ENCODE measurements around the gene ENPP4.
"Not testable (repeated sequence)": the region's sequence is repeated elsewhere in the genome, so short reads cannot be mapped to it uniquely, and the experiment has no call there.

ENPP4 gene

DNA sequence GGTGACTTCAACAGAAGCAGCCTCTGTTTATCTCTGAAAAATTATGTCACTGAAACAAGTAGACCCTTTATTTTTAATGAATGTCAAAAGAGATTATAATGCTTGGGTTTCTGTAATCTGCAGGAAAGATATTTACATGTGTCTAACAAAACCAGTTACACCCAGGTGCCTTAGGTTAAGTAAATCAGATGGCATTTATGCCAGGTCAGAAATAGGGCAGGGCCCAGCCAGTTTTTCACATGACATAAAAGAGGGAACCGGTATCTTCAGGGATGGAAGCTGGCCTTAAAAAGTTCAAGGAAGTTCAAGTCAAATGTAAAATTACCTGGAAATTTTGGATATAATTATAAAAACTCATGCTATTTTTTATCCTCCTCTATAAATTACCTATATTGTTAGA is 14.2 kb upstream of the ENPP4 start:
- H3K9me3 Mint-ChIP-seq (ENCODE audit: low read depth), result peaks cover 2% of the 10 kb centered on the region
- H3K4me1 Mint-ChIP-seq (ENCODE audit: low read depth), result peaks cover 20% of the 10 kb centered on the region
- no peak overlapping the region for H3K27ac Mint-ChIP-seq
- no peak overlapping the region for H3K4me3 Mint-ChIP-seq
- peaks cover 54% of the 10 kb centered on the region for H3K36me3 Mint-ChIP-seq
- H3K27me3 Mint-ChIP-seq, result no peaks in the 10 kb centered on the region

DNA sequence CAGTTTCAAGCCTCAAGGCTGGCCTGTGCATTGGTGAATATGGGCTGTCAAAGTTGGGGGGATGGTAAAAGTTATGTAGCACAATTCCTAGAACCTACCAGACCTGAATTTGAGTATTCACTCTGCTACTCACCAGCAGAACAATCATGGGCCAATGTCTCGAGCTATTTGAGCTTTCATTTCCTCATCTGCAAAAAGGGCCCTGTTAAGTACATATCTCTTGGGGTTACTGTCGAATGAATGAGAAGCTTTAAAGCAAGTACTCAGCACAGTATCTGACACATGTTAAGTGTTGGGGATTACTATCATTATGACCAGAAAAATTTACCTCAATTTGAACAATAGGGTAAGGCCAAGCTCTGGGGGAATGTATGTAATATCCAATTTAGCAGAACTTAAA is 13.5 kb upstream of the ENPP4 start:
- no peaks in the 10 kb centered on the region for H3K27me3 Mint-ChIP-seq
- H3K4me1 Mint-ChIP-seq (ENCODE audit: low read depth), result peaks cover 22% of the 10 kb centered on the region
- peaks cover 5% of the 10 kb centered on the region for H3K9me3 Mint-ChIP-seq (ENCODE audit: low read depth)
- no peak overlapping the region for H3K4me3 Mint-ChIP-seq
- H3K27ac Mint-ChIP-seq, result no peak overlapping the region
- H3K36me3 Mint-ChIP-seq, result peaks cover 54% of the 10 kb centered on the region

DNA sequence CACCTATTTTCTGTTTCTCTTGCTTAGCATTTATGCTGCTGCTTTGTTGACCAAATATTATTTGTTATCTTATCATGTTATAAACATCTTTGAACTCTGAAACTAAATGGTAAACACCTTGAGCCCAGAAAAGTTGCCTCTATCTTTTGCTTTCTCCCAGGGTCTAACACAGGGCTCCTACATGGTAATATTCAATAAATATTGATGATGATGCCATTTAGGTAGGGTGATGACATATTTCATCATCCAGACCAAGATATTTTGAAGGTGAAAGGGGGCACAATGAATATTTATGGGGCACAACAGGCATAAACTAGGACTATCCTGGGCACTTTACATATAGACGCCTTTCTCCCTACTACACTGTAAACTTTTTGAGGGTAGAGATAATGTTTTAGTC is 11.6 kb upstream of the ENPP4 start:
- Mint-ChIP-seq H3K27me3 (no peaks in the 10 kb centered on the region), H3K4me1 (ENCODE audit: low read depth) (peaks cover 28% of the 10 kb centered on the region), H3K36me3 (peaks cover 56% of the 10 kb centered on the region), H3K27ac (no peak overlapping the region), H3K9me3 (ENCODE audit: low read depth) (peaks cover 5% of the 10 kb centered on the region), H3K4me3 (no peak overlapping the region)

DNA sequence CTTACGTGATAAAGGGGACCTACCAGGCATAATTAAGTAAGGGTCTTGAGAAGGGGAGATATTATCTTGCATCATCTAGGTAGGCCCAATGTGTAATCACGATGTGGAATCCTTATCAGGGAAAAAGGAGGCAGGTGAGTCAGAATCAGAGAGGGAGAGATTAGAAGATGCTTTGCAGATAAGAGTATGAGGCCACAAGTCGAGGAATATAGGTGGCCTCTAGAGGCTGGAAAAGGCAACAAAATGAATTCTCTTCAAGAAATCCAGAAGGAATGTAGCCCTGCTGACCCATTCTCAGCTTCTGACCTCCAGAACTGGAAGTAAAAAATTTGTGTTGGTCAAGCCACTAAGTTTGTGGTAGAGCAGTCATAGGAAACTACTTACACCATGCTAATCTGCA is 11.0 kb upstream of the ENPP4 start:
- peaks cover 28% of the 10 kb centered on the region for H3K4me1 Mint-ChIP-seq (ENCODE audit: low read depth)
- H3K27ac Mint-ChIP-seq, result no peak overlapping the region
- H3K9me3 Mint-ChIP-seq (ENCODE audit: low read depth), result peaks cover 5% of the 10 kb centered on the region
- H3K27me3 Mint-ChIP-seq, result no peaks in the 10 kb centered on the region
- H3K36me3 Mint-ChIP-seq, result peaks cover 57% of the 10 kb centered on the region
- no peak overlapping the region for H3K4me3 Mint-ChIP-seq

DNA sequence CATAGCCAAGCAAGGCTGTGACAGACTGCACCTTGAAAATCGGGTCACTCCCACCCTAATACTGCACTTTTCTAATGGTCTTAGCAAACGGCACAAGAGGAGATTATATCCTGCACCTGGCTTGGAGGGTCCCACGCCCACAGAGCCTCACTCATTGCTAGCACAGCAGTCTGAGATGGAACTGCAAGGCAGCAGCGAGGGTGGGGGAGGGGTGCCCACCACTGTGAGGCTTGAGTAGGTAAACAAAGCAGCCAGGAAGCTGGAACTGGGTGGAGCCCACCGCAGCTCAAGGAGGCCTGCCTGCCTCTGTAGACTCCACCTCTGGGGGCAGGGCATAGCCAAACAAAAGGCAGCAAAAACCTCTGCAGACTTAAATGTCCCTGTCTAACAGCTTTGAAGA is 10.1 kb upstream of the ENPP4 start:
- not testable (repeated sequence) for H3K27me3 Mint-ChIP-seq; H3K27ac Mint-ChIP-seq; H3K9me3 Mint-ChIP-seq (ENCODE audit: low read depth)
- Mint-ChIP-seq H3K36me3 (peaks cover 51% of the 10 kb centered on the region), H3K4me3 (peak overlapping the region; percentile 4), H3K4me1 (ENCODE audit: low read depth) (peaks cover 28% of the 10 kb centered on the region)

DNA sequence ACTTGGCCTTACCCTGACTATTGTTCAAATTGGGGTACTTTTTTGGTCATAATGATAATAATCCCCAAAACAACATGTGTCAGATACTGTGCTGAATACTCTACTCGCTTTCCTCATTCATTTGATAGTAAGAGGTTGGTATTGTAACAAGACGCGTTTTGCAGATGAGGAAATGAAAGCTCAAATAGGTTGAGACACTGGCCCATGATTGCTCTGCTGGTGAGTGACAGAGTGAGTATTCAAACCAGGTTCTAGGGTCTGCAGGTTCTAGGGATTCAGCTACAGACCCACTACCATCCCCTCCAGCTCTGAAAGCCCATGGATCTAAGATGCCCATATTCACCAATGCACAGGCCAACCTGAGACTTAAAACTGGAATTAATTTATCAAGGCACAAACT is 1.3 kb upstream of the ENPP4 start:
- no peaks in the 10 kb centered on the region for H3K9me3 Mint-ChIP-seq (ENCODE audit: low read depth)
- H3K4me1 Mint-ChIP-seq (ENCODE audit: low read depth), result peaks cover 34% of the 10 kb centered on the region
- peak overlapping the region; percentile 96 for H3K4me3 Mint-ChIP-seq
- H3K27ac Mint-ChIP-seq, result no peak overlapping the region
- no peaks in the 10 kb centered on the region for H3K27me3 Mint-ChIP-seq
- H3K36me3 Mint-ChIP-seq, result no peaks in the 10 kb centered on the region

DNA sequence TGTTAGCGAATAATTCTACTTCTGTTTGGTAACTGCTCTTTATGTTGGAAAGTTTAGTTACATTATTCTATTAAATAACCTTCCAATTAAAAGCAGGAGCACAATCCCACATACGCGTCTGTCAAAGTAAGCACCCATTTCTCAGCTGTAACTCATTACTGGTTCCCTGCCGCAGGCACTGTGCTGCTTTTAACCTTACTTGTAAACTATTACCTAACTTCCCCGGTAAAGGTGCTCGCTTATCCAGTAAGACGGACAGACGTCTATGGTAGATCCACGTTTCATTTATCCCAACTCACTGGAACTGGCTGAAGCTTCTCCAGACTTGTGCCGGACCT is 529 bp upstream of the ENPP4 start:
- Mint-ChIP-seq H3K4me1 (ENCODE audit: low read depth) (peaks cover 42% of the 10 kb centered on the region), H3K9me3 (ENCODE audit: low read depth) (no peaks in the 10 kb centered on the region), H3K27ac (peak overlapping the region; percentile 85), H3K36me3 (peaks cover 1% of the 10 kb centered on the region), H3K4me3 (peak overlapping the region; percentile 96), H3K27me3 (no peaks in the 10 kb centered on the region)

DNA sequence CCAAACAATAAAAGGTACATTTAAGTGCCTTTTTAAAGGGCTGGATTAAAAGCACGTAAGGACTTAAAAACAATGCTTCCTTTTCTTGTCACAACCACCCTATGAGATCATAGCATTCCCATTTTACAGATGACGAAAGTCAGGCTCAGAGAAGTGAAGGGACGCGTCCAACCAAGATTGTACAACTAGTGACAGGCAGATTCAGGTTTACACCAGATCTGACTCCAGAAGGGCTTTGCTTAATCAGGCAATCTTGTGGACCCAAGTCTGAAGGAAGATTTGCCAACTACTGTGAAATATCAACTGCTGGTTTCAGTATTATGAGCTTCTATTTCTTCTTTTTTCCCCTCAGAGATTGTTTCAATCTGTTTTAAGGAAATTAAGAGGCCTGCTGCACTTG is 877 bp downstream of the ENPP4 start:
- Mint-ChIP-seq H3K27me3 (no peaks in the 10 kb centered on the region), H3K36me3 (peaks cover 2% of the 10 kb centered on the region), H3K4me1 (ENCODE audit: low read depth) (peaks cover 47% of the 10 kb centered on the region), H3K27ac (no peak overlapping the region), H3K9me3 (ENCODE audit: low read depth) (no peaks in the 10 kb centered on the region), H3K4me3 (peak overlapping the region; percentile 96)

DNA sequence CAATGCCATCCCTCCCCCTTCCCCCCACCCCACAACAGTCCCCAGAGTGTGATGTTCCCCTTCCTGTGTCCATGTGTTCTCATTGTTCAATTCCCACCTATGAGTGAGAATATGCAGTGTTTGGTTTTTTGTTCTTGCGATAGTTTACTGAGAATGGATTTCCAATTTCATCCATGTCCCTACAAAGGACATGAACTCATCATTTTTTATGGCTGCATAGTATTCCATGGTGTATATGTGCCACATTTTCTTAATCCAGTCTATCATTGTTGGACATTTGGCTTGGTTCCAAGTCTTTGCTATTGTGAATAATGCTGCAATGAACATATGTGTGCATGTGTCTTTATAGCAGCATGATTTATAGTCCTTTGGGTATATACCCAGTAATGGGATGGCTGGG is 1.5 kb downstream of the ENPP4 start:
- H3K27ac Mint-ChIP-seq, H3K4me3 Mint-ChIP-seq: not testable (repeated sequence)

DNA sequence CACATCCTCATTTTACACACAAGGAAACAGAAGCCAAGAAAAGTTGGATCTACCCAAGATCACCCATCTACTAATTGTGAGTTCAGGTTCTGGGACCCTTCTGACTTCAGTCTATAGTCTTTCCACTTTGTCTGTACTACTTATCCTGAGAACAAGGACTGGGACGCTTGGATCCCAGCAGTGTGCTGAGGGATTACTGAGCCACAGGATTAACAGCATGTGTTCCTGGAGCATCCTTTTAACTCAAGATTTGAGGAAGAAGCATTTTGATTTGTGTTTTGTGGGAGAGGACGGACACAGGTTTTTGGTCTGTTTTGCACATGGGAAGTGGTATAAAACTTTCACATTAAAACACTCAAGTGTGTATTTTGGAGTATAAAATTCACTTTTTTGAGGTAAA is 4.4 kb downstream of the ENPP4 start:
- no peaks in the 10 kb centered on the region for H3K9me3 Mint-ChIP-seq (ENCODE audit: low read depth)
- peaks cover 43% of the 10 kb centered on the region for H3K4me1 Mint-ChIP-seq (ENCODE audit: low read depth)
- H3K27me3 Mint-ChIP-seq, result no peaks in the 10 kb centered on the region
- peaks cover 2% of the 10 kb centered on the region for H3K36me3 Mint-ChIP-seq
- no peak overlapping the region for H3K4me3 Mint-ChIP-seq
- no peak overlapping the region for H3K27ac Mint-ChIP-seq

More for the DNA sequence above, 1.5 kb downstream of the ENPP4 start:
- not testable (repeated sequence) for H3K9me3 Mint-ChIP-seq (ENCODE audit: low read depth); H3K36me3 Mint-ChIP-seq; H3K27me3 Mint-ChIP-seq
- peaks cover 49% of the 10 kb centered on the region for H3K4me1 Mint-ChIP-seq (ENCODE audit: low read depth)

DNA sequence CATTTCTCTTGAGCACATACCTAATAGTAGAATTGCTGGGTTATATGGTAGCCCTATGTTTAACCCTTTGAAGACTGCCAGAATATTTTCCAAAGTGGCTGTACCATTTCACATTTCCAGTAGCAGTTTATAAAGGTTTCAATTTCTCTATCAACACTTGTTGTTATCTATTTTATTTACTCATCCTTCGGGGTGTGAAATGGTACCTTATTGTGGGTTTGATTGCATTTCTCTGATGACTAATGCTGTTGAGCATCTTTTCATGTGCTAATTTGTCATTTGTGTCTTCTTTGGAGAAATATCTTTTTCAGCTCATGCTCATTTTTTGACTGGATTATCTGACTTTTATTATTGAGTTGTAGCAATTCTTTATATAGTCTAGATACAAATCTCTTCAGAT is 5.4 kb downstream of the ENPP4 start:
- H3K27ac Mint-ChIP-seq, result no peak overlapping the region
- H3K4me3 Mint-ChIP-seq, result no peak overlapping the region
- H3K27me3 Mint-ChIP-seq, result no peaks in the 10 kb centered on the region
- H3K36me3 Mint-ChIP-seq, result peaks cover 2% of the 10 kb centered on the region
- no peaks in the 10 kb centered on the region for H3K9me3 Mint-ChIP-seq (ENCODE audit: low read depth)
- H3K4me1 Mint-ChIP-seq (ENCODE audit: low read depth), result peaks cover 39% of the 10 kb centered on the region

DNA sequence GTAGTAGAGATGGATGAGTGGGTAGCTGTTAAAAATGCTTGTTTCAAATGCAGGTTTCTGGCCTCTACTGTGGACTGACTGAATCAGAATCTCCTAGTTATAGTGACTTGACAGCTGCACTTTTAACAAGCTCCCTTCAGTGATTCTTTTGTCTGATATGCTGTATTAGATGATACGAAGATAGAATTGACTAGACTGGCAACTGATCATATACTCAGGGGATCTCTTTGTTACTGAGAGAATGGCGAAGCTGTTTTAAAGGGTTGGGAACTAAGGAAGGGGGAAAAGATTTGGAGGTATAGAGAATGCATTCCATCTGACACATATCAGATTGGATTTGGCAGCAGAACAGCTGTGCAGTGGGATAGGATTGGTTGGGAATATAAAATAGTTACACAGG is 7.0 kb downstream of the ENPP4 start:
- Mint-ChIP-seq H3K27ac (no peak overlapping the region), H3K36me3 (peaks cover 2% of the 10 kb centered on the region), H3K4me3 (no peak overlapping the region), H3K9me3 (ENCODE audit: low read depth) (no peaks in the 10 kb centered on the region), H3K4me1 (ENCODE audit: low read depth) (peaks cover 37% of the 10 kb centered on the region), H3K27me3 (no peaks in the 10 kb centered on the region)

DNA sequence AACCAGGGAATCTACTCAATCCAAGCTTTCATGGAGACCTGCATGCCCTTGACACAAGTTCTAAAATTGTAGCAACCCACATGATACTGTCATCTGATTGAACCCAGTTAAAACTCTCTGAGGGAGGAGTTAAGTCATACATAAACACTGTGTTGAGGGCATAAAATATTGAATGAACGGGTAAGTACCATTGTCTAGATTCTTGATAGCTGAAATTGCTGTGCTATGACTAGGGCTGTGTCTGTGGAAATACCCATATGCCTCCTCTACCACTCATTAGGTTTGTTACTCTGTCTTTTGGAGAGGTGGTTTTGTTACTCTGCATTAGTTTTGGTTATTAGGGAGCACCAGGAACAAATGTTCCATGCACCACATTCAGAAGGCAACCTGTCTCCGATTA is 7.6 kb downstream of the ENPP4 start:
- H3K4me1 Mint-ChIP-seq (ENCODE audit: low read depth), result peaks cover 35% of the 10 kb centered on the region
- H3K9me3 Mint-ChIP-seq (ENCODE audit: low read depth), result no peaks in the 10 kb centered on the region
- H3K27me3 Mint-ChIP-seq, result no peaks in the 10 kb centered on the region
- peaks cover 2% of the 10 kb centered on the region for H3K36me3 Mint-ChIP-seq
- H3K4me3 Mint-ChIP-seq, result no peak overlapping the region
- H3K27ac Mint-ChIP-seq, result no peak overlapping the region

DNA sequence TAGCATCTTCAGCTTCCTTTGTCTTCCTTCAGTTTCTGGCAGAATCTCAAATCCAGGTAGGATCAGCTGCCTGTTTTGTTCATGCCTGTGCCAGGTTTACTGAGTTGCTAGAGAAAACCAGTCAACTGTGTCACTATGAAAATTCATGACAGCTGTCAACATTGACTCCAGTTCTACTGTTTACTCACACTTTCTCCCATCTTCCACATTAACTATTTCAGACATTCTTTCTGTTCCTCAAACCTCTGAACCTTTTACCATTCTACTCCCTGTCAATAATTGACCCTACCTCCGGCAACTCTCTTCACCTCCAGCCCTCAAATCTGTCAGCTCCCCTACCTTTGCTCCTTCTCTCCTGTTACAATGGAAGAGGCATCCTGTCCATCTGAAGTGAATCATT is 8.5 kb downstream of the ENPP4 start:
- Mint-ChIP-seq H3K4me1 (ENCODE audit: low read depth) (peaks cover 32% of the 10 kb centered on the region), H3K9me3 (ENCODE audit: low read depth) (no peaks in the 10 kb centered on the region), H3K27me3 (no peaks in the 10 kb centered on the region)

DNA sequence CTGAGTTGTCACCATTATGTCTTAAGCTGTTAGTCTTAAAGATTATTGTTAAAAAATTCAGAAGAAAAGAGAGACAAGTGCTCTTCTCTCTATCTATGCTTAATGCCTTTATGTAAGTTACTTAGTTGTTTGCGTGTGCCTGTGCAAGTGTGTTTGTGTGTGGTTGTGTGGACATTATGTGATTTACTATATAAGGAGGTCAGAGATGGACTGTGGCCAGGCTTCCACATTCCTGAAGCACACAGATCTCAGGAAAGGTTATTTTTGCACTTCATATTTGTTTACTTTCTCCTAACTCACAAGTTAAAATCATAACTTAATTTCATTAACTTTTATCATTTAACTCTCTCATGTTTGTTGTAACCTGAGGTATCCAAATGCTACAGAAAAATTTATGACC is 14.5 kb downstream of the ENPP4 start:
- Mint-ChIP-seq H3K36me3 (peaks cover 5% of the 10 kb centered on the region), H3K4me1 (ENCODE audit: low read depth) (peaks cover 3% of the 10 kb centered on the region), H3K27me3 (no peaks in the 10 kb centered on the region), H3K4me3 (no peak overlapping the region), H3K9me3 (ENCODE audit: low read depth) (no peaks in the 10 kb centered on the region), H3K27ac (no peak overlapping the region)

More for the DNA sequence above, 8.5 kb downstream of the ENPP4 start:
- Mint-ChIP-seq H3K36me3 (peaks cover 5% of the 10 kb centered on the region), H3K27ac (no peak overlapping the region), H3K4me3 (no peak overlapping the region)

DNA sequence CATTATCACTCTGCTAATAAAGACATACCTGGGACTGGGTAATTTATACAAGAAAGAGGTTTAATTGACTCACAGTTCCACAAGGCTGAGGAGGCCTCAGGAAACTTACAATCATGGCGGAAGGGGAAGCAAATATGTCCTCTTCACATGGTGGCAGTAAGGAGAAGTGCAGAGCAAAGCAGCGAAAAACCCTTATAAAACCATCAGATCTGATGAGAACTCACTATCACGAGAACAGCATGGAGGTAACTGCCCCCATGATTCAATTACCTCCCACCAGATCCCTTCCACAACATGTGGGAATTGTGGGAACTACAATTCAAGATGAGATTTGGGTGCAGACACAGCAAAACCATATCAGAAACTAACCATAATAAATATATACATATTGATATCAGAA is 19.3 kb downstream of the ENPP4 start:
- H3K4me1 Mint-ChIP-seq (ENCODE audit: low read depth); H3K27me3 Mint-ChIP-seq; H3K4me3 Mint-ChIP-seq; H3K36me3 Mint-ChIP-seq; H3K27ac Mint-ChIP-seq; H3K9me3 Mint-ChIP-seq (ENCODE audit: low read depth): not testable (repeated sequence)

DNA sequence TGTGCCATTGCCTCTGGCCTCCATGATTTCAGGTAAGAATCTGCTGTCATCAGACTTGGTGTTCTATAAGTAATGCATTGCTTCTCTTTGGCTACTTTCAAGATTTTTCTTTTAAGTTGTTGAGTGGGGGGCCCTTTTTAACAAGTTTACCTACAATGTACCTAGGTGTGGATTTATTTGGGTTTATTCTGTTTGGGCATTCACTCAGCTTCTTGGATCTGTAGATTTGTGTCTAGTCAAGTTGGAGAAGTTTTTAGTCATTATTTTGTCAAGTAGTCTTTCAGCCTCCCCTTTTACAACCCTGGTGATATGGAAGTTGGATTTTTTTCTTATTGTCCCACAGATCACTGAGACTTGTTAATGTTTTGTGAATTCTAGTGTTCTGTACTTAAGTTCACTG is 26.9 kb downstream of the ENPP4 start:
- peaks cover 4% of the 10 kb centered on the region for H3K9me3 Mint-ChIP-seq (ENCODE audit: low read depth)
- no peak overlapping the region for H3K27ac Mint-ChIP-seq
- H3K4me1 Mint-ChIP-seq (ENCODE audit: low read depth), result no peaks in the 10 kb centered on the region
- H3K27me3 Mint-ChIP-seq, result peaks cover 14% of the 10 kb centered on the region
- no peak overlapping the region for H3K4me3 Mint-ChIP-seq
- H3K36me3 Mint-ChIP-seq, result peaks cover 15% of the 10 kb centered on the region

Measured in activated naive CD8-positive, alpha-beta T cell (primary cell).